SK-N-MC (cell line): ENCODE measurements around the gene CAVIN3.

Experiments
- EZH2 ChIP-seq: fragments of 200-600 bp; sonication (generic); IDR thresholded peaks from one replicate; pipeline ENCODE4 v1.6.1; 2017; ENCODE audit warnings: antibody characterized with exemption
- FOXP2 ChIP-seq: optimal IDR thresholded peaks from 2 replicates; pipeline ENCODE3; 2011; ENCODE audit warnings: mild to moderate bottlenecking, moderate library complexity; ENCODE audit not compliant: insufficient read depth; ENCODE audit errors: extremely low read length, control extremely low read depth
- POLR2AphosphoS5 ChIP-seq: IDR thresholded peaks from 2 replicates; pipeline ENCODE4 v1.6.1; 2012; ENCODE audit warnings: mild to moderate bottlenecking, low read depth, low read length, borderline replicate concordance

- no peak for TF ChIP-seq POLR2AphosphoS5
- no peak for TF ChIP-seq EZH2
- no peak for TF ChIP-seq FOXP2
Observed at GRCh38 chr11:6336293-6336692, 16.0 kb upstream of the CAVIN3 start.
